OCI-LY7 (cell line): ENCODE results near the gene NEDD1. TPM values are rescaled to one million over a fixed set of nuclear protein-coding genes. Genes with fewer than 3 reads are reported as not detected.

Source experiments
- BruUV-seq: library from RNA; stranded (reverse); fragments of 400-500 nt; replicated peaks from 2 replicates; lab custom pipeline; 2021; lab: Mats Ljungman, UMichigan
- CTCF ChIA-PET: fragments of 300-600 bp; sonication (Branson Sonifier 250); formaldehyde crosslinking; loops from one replicate; lab custom pipeline; 2022; ENCODE audit warnings: antibody characterized with exemption; ENCODE audit not compliant: unreplicated experiment; lab: Charles Lee
- POLR2A ChIA-PET: fragments of 300-600 bp; sonication (Branson Sonifier 250); formaldehyde crosslinking; loops from one replicate; lab custom pipeline; 2022; ENCODE audit warnings: antibody characterized with exemption; lab: Charles Lee
- DNase-seq: peaks from one replicate; pipeline ENCODE4 v3.0.0-alpha.2; 2015; ENCODE audit warnings: low spot score
- H2AFZ ChIP-seq: fragments of 200-600 bp; sonication (generic), shearing (Covaris generic); 2 replicates; pipeline ENCODE4 v1.6.1; 2014; ENCODE audit warnings: mild to moderate bottlenecking, antibody characterized with exemption, low read length, moderate library complexity
- H3K27ac ChIP-seq: fragments of 200-600 bp; sonication (generic); 2 replicates; pipeline ENCODE4 v1.5.1; 2014; ENCODE audit warnings: mixed run types, low read depth, mild to moderate bottlenecking, moderate library complexity, low read length, inconsistent platforms; ENCODE audit not compliant: poor library complexity, severe bottlenecking
- H3K36me3 ChIP-seq: fragments of 200-600 bp; sonication (generic); 2 replicates; pipeline ENCODE4 v1.6.1; 2014; ENCODE audit warnings: mild to moderate bottlenecking, antibody characterized with exemption, low read length, moderate library complexity, mixed read lengths; ENCODE audit not compliant: insufficient read depth
- H3K4me1 ChIP-seq: fragments of 200-600 bp; sonication (generic); 2 replicates; pipeline ENCODE4 v1.5.1; 2014; ENCODE audit warnings: mild to moderate bottlenecking, low read length; ENCODE audit not compliant: insufficient read depth, poor library complexity, severe bottlenecking
- H3K4me2 ChIP-seq: fragments of 200-600 bp; sonication (generic); 2 replicates; pipeline ENCODE4 v1.6.1; 2014; ENCODE audit warnings: mild to moderate bottlenecking, low read length
- H3K4me3 ChIP-seq: fragments of 200-600 bp; sonication (generic); 2 replicates; pipeline ENCODE4 v1.5.1; 2014; ENCODE audit warnings: mild to moderate bottlenecking, low read depth, low read length; ENCODE audit not compliant: poor library complexity, severe bottlenecking
- H3K79me2 ChIP-seq: fragments of 200-600 bp; sonication (generic); 2 replicates; pipeline ENCODE4 v1.6.1; 2016; ENCODE audit warnings: low read depth, mild to moderate bottlenecking, low read length, moderate library complexity, mixed read lengths; ENCODE audit not compliant: insufficient read depth
- H3K9me2 ChIP-seq: fragments of 200-600 bp; sonication (generic); 2 replicates; pipeline ENCODE4 v1.6.1; 2016; ENCODE audit warnings: mild to moderate bottlenecking, low read length, mixed read lengths; ENCODE audit not compliant: insufficient read depth
- H3K9me3 ChIP-seq: fragments of 200-600 bp; sonication (generic); 2 replicates; pipeline ENCODE4 v1.6.1; 2014; ENCODE audit warnings: mild to moderate bottlenecking, mixed run types, low read length, mixed read lengths
- H4K20me1 ChIP-seq: fragments of 200-600 bp; sonication (generic); 2 replicates; pipeline ENCODE4 v1.6.1; 2014; ENCODE audit warnings: mild to moderate bottlenecking, antibody characterized with exemption, low read length, moderate library complexity, mixed read lengths; ENCODE audit not compliant: insufficient read depth
- CTCF ChIP-seq: fragments of 200-600 bp; sonication (generic); conservative IDR thresholded peaks from 2 replicates; pipeline ENCODE4 v1.5.1; 2014; ENCODE audit warnings: mild to moderate bottlenecking, antibody characterized with exemption, low read length, moderate library complexity, mixed read lengths
- EZH2phosphoT487 ChIP-seq: fragments of 200-600 bp; sonication (generic); IDR thresholded peaks from 2 replicates; pipeline ENCODE4 v1.6.1; 2018; ENCODE audit warnings: low read depth, borderline replicate concordance, mild to moderate bottlenecking, mixed run types, antibody characterized with exemption, low read length, moderate library complexity, mixed read lengths
- intact Hi-C: fragments of 100-400 bp; cut with micrococcal nuclease; formaldehyde crosslinking; loops from one replicate; pipeline ENCODE4 v1.10.0; 2022; ENCODE audit not compliant: unreplicated experiment
- total RNA-seq, 2 experiments: library from RNA; depleted of rRNA in 1 of 2; stranded (reverse); fragments of >200 nt in 1 of 2; shearing (Covaris generic) in 1 of 2; gene quantifications; 2 replicates each; pipeline ENCODE4 v1.2.3, GENCODE V29; 2014 to 2022

Gene NEDD1
- total RNA-seq, 2 experiments from 2014 or later = 32.8 to 39.2 TPM

DNA sequence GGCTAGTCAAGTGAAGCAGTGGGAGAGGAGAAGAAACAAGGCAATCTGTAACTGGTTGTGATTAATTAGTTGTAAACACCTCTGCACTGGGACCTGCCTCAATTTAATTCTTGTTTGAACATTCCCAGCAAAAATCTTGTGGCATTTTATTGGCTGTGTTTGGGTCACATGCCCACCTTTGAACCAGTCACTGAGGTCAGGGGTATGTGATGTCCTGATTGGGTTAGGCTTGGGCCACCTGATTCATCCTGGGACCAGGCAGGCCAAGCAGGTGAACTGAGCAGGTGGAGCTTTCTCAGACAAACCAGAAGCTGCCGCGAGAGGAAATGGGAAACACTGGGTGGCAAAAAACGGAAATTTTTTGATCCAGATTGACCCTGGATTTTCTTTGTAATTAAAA is 72.5 kb downstream of the NEDD1 start:
- H3K79me2 ChIP-seq = no peaks in the 10 kb centered on the region
- no peak overlapping the region for H3K4me2 ChIP-seq
- H3K9me3 ChIP-seq = no peaks in the 10 kb centered on the region
- no TSS peak for BruUV-seq
- TF ChIP-seq EZH2phosphoT487 = no peak
- ChIA-PET CTCF (no interaction called here), POLR2A (interaction anchor here (0.6 kb wide), 1 partner anchor 1640 kb away, joined by 3 read pairs; no protein-coding TSS in a partner anchor)
- H3K4me3 ChIP-seq = no peak overlapping the region
- H3K4me1 ChIP-seq = no peaks in the 10 kb centered on the region
- H4K20me1 ChIP-seq = no peaks in the 10 kb centered on the region
- DNase-seq = no peak
- H3K27ac ChIP-seq = no peak overlapping the region
- intact Hi-C loops = no loop called here
- no peak overlapping the region for H2AFZ ChIP-seq
- no peaks in the 10 kb centered on the region for H3K36me3 ChIP-seq
- H3K9me2 ChIP-seq = no peaks in the 10 kb centered on the region

- Histone ChIP-seq H3K36me3 (no peaks in the 10 kb centered on the region), H3K27ac (no peak overlapping the region), H3K4me1 (peaks cover 3% of the 10 kb centered on the region), H3K79me2 (no peaks in the 10 kb centered on the region), H2AFZ (no peak overlapping the region), H3K9me3 (no peaks in the 10 kb centered on the region), H3K9me2 (no peaks in the 10 kb centered on the region), H3K4me3 (no peak overlapping the region), H3K4me2 (no peak overlapping the region), H4K20me1 (no peaks in the 10 kb centered on the region)
- no TSS peak for BruUV-seq
- ChIA-PET POLR2A (no interaction called here), CTCF (no interaction called here)
- intact Hi-C loops = no loop called here
- no peak for DNase-seq
- no peak for TF ChIP-seq CTCF
- TF ChIP-seq EZH2phosphoT487 = no peak
These were observed 73.9 kb downstream of the NEDD1 start for GRCh38 chr12:96980991-96981414.

GRCh38 chr12:96981911-96982310 is 74.9 kb downstream of the NEDD1 start:
- intact Hi-C loops = no loop called here
- CTCF ChIA-PET = no interaction called here
- H2AFZ ChIP-seq = no peak overlapping the region
- no peaks in the 10 kb centered on the region for H3K9me2 ChIP-seq
- no peak overlapping the region for H3K4me2 ChIP-seq
- no peaks in the 10 kb centered on the region for H4K20me1 ChIP-seq
- H3K27ac ChIP-seq = no peak overlapping the region
- no TSS peak for BruUV-seq
- TF ChIP-seq EZH2phosphoT487 (no peak), CTCF (no peak)
- H3K36me3 ChIP-seq = no peaks in the 10 kb centered on the region
- no peak for DNase-seq
- no peaks in the 10 kb centered on the region for H3K9me3 ChIP-seq
- no peaks in the 10 kb centered on the region for H3K79me2 ChIP-seq
- POLR2A ChIA-PET = interaction anchor here (1.4 kb wide), 1 partner anchor 10 kb away, joined by 4 read pairs; no protein-coding TSS in a partner anchor
- peaks cover 3% of the 10 kb centered on the region for H3K4me1 ChIP-seq
- no peak overlapping the region for H3K4me3 ChIP-seq
